Eye (tissue), 1 donor: ENCODE data around the gene MLX.
"Not testable (repeated sequence)": the region's sequence is repeated elsewhere in the genome, so short reads cannot be mapped to it uniquely, and the experiment has no call there.

Source experiments
- DNase-seq: peaks from one replicate; pipeline ENCODE4 v3.0.0-alpha.2; 2015

The MLX gene

DNA sequence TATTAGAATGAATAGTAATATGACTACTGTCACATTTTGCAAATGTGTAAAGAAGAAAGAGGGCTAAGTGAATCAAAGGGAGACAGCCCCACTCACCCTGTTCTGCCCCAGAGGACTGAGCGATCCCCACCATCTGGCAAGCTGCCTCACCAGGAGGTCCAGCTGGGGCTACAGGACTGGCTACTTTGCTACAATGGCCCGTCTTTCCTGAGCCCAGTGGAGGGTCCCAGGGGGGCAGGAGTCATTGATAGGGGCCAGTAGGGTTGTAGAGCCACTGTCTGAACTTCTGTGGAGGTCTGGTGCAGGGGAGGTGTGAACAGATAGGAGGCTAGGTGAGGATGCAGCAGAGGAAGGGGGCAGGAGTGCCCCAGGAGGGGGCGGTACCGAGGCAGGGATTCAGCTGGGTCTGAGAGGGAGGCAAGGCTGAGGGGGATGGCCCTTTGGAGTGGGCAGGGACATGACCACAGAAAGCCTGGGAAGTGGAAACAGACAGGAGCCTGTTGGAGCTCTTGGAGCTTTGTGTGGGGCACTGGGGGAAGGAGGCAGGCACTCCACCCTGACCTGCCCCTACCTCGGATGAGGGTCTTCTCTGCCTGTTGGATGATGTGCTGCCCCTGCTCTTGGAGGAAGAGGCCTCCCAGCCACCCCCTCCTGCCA, 10.8 kb upstream of the MLX start:
- DNase-seq = not testable (repeated sequence)

DNA sequence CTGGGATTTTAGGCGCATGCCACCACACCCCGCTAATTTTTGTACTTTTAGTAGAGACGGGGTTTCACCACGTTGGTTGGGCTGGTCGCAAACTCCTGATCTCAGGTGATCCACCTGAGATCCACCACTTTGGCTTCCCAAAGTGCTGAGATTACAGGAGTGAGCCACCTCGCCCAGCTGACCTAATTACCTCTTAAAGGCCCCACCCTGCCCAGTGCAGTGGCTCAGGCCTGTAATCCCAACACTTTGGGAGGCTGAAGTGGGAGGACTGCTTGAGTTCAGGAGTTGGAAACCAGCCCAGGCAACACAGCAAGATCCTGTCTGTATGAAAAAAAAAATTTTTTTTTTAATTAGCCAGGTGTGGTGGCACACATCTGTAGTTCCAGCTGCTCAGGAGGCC, 7.8 kb upstream of the MLX start:
- no peak for DNase-seq

GRCh38 chr17:42560246-42560645, 6.7 kb upstream of the MLX start:
- DNase-seq = no peak

- peak; percentile 100 for DNase-seq
Measured at GRCh38 chr17:42561897-42562387, 5.0 kb upstream of the MLX start, which contains the start of gene COASY. Gene COASY, plus strand, starts transcription at chr17:42562148. Its CDS starts 475 bp downstream, at chr17:42562623.

GRCh38 chr17:42562388-42563142, 4.3 kb upstream of the MLX start:
- DNase-seq = no peak

DNA sequence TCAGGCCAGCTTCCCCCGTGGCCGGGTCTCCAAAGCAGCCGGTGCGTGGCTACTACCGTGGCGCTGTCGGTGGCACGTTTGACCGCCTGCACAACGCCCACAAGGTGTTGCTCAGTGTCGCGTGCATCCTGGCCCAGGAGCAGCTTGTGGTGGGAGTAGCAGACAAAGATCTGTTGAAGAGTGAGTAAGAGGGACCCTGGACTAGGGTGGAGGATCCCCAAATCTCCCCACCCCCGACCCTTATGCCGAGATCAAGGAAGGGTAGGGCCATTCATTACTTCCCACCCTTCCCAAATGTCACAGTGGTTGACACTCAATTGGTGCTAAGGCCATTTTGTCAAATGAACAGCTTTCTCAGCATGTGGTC, 3.8 kb upstream of the MLX start:
- no peak for DNase-seq

GRCh38 chr17:42563543-42563942, 3.4 kb upstream of the MLX start:
- no peak for DNase-seq

GRCh38 chr17:42563950-42564349, 3.0 kb upstream of the MLX start:
- no peak for DNase-seq

DNA sequence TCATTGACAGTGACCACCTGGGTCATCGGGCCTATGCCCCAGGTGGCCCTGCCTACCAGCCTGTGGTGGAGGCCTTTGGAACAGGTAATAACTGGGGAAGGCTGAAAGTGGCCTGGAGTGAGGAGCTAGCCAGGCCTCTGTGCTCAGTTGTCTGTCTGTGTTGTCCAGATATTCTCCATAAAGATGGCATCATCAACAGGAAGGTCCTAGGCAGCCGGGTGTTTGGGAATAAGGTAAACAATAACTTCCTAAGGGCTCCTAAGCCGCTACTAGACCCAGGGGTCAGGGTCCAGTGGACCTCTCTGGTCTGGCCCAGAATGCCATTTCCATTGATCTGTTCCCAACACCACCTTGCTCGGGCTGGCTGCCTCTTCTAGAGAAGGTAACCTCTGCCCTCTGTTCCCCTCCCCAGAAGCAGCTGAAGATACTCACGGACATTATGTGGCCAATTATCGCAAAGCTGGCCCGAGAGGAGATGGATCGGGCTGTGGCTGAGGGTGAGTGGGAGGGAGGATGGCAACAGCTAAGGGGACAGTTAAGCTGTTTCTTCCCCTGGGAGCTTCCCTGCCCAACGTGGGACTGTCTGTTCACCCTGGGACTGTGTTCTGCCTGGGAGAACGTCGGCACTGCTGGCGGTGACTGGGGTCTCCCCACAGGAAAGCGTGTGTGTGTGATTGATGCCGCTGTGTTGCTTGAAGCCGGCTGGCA, 1.9 kb upstream of the MLX start:
- DNase-seq = no peak

GRCh38 chr17:42565523-42566214, 1.2 kb upstream of the MLX start:
- no peak for DNase-seq

DNA sequence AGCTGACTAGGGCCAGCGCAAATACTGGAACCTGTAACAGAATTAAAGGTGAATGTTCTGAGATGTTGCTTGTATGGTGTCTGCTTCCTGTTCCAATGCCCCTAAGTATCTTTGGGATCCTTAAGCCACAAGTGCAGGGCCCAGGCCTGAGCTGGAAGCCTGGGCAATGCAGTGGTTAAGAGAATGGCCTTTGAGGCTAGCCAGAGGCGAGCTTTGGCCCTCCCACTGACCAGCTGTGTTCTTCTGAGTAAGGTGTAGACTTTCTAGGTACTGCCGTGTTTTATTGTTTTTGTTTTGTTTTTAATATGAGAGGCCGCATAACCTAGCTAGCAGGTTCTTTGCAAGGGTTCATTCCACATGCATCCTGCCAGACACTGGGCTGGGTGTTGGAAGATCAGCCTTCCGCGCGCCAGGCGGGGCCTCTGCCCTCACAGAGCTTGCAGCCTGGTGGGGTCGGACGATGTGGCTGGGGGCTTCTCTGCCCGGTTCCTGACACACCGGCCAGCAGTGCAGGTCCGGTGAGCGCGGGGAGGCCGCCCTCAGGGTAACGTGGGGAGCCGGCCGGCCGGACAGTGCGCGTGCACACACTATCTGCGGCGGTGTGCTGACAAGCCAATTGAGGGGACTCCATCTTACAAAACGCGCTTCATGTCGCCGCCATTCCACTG, 551 bp upstream of the MLX start:
- no peak for DNase-seq

GRCh38 chr17:42568341-42569111, 1.6 kb downstream of the MLX start:
- DNase-seq = no peak

DNA sequence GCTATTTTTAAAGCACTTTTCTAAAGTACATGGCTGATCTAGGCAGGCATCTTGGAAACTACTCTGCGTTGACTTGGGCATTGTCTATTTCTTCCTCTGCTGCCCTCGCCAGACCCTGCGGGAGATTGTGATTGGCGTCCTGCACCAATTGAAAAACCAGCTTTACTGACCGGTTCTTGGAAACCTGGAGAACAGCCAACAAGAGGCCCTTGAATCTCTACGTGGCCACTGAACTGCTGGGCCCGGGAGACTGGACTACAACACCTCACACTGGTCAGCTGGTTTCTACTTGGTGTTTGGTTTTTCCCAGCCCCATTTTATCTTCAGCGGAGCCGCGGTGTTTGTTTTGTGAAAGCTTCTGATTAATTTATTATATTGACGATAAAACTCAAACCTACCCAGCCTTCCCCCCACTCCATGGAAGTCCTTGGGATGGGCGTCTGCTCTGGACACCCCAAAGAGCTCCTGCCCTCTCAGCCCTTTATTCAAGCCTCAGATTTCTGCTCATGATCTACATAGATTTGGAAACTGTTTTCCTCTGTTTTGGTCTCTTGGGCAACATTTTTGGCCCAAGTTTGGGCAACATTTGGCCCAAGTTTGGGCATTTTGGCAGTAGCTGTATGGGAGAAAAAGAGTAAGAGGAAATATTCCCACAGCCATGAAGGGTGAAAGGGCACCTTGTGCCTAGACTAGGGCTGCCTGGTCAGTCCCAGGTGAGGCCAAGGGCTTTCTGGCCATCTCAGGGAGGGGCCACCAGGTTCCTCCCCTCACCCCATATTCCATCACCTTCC, 4.7 kb downstream of the MLX start:
- no peak for DNase-seq

DNA sequence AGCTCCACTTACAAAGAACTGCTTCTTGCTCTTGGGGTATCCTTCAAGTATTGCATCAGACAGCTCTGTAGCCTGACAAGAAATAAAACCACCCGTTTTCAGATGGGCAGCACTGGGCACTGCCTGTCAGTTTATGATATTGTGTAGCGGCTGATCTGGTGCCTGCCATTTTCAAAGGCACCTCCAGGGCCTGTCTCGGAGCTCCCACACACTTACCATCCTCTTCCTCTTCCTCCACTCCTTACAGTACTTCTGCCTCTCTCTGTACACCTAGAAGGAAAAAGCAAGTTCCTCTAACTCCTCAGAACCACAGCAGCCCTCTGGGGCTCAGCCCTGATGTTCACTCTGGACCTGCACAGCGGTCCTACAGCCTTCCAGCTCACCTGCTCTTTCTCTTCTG, 6.2 kb downstream of the MLX start:
- no peak for DNase-seq

DNA sequence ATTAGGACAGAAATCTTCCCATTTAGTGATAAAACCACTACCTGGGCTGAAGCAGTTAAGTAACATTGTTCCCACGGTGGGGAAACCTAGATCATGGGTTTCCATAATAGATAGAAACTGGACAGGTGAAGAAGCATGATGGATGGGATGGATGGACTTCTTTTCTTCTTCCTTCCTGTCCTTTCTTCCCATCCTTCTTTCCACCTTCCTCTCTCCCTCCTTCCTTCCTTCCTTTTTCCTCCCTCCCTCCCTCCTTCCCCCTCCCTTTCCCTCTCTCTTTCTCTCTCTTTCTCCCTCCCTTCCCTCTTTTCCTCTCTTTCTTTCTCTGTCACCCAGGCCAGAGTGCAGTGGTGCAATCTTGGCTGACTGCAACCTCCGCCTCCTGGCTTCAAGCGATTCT, 7.6 kb downstream of the MLX start:
- no peak for DNase-seq

DNA sequence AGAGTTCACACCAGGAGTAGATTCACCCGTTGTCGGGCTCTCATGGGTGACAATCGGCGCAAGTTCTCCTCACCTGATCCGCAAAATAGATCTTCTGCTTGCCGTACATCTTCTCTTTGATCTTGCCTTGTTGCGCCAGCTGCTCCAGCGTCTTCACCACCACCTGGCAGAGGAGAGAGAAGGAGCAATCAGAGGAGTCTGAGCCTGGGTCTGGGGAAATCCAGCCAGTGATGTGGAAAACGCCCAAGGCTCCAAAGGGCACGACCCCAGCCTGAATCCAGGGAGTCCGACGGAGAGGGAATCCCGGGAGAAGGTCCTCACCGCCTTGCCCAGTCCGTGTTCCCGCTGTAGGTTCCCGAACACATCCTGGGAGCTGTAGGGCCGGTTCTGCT, 10.2 kb downstream of the MLX start:
- DNase-seq = no peak

GRCh38 chr17:42577532-42578281, 10.8 kb downstream of the MLX start, which contains the start of gene PSMC3IP:
Gene PSMC3IP, minus strand, starts transcription at chr17:42577729. Its CDS starts 43 bp downstream, at chr17:42577686.
- DNase-seq = peak; percentile 97

DNA sequence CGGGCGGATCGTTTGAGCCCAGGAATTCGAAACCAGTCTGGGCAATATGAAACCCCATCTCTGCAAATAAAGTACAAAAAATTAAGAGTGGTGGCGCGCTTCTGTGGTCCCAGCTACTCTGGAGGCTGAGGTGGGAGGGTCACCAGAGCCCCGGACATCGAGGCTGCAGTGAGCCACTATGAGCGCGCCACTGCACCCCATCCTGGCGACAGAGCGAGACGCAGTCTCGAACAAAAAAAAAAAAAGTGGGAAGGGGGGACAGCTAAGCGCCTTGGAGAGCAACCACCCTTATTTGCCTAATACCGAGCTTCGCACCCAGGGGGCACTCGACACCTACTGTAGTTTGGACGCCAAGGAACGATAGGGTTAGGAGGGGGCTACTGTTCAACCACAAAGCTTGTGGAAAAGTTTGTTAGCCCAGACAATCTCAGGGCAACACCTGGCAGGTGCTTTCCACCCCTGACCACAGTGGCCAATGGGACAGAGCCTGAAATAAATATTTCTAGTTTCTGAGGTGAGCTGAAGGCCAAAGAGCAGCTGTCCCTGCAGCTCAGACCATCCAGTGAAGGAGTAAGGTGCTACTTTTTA, 11.5 kb downstream of the MLX start:
- DNase-seq = peak; percentile 93

DNA sequence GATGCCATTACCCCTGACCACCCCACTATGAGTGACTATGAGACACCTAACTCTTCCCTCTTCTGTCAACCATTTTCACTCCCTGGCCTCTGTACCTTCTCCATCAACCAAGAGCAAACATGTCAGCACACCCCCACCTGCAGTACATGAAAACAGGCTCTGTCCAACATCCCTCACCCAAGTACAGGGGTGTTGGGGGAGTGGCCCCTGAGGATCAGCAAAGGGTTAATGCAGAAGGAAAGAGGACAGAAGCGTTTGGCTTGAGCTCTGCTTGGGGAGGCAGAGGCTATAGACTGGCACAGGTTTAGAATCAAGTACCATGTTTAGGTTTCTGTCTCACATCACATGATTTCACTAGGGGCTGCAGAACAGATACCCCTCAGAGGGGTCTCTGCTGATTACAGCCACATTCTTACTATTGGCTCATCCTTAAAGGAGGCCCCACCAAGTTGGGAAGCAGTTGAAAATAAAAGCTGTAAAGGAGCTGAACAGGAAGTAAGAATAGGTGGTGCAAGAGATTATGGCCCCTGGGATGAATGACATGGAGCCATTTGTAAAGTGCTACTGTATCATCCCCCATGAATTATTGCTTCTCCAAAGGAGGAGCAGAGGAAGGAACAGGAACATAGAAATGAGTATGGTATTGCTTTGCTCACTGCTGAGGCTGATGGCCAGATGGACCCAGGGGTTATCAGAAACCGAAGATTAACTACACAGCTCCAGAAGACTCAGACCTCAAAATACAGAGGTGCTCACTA, 13.1 kb downstream of the MLX start:
- DNase-seq = no peak
